Adrenal gland (tissue), 12 donors: ENCODE data around the gene EIF2S3. TPM values are rescaled to one million over a fixed set of nuclear protein-coding genes. Genes with fewer than 3 reads are reported as not detected.
A peak's percentile ranks its signal among the peaks of the same experiment; 100 is the strongest.

Experiments
- DNase-seq, 7 donors: peaks; one replicate each; pipeline ENCODE4 v3.0.0-alpha.2; 2019 to 2020
- H3K27ac ChIP-seq, 5 donors: fragments of 200-600 bp; sonication (generic) in 4 of 5; 1 replicate in 3 of 5; 2 replicates in 2 of 5; pipeline versions ENCODE4 v1.5.1 to v1.8.0; 2016 to 2020; ENCODE audit warnings: mild to moderate bottlenecking in 1 of 5
- H3K27me3 ChIP-seq: fragments of 200-600 bp; 2 replicates; pipeline ENCODE4 v1.8.0; 2021
- H3K36me3 ChIP-seq, 2 donors: fragments of 200-600 bp; replicated peaks in 1 of 2; 1 replicate in 1 of 2; 2 replicates in 1 of 2; pipeline versions ENCODE4 v1.5.1 to v1.8.0; 2018 to 2022
- H3K4me1 ChIP-seq, 2 donors: fragments of 200-600 bp; replicated peaks in 1 of 2; 1 replicate in 1 of 2; 2 replicates in 1 of 2; pipeline versions ENCODE4 v1.5.1 to v1.8.0; 2018 to 2021
- H3K4me3 ChIP-seq, 4 donors: fragments of 200-600 bp; sonication (generic) in 3 of 4; one replicate each; pipeline ENCODE4 v1.5.1; 2016 to 2018
- H3K9me3 ChIP-seq, 3 donors: fragments of 200-600 bp; sonication (generic) in 1 of 3; replicated peaks in 1 of 3; 1 replicate in 2 of 3; 2 replicates in 1 of 3; pipeline versions ENCODE4 v1.5.1 to v1.8.0; 2016 to 2021
- POLR2A ChIP-seq, 2 donors: fragments of 450-650 bp; IDR thresholded peaks; one replicate each; pipeline ENCODE4 v1.6.1; 2017; ENCODE audit warnings: antibody characterized with exemption in 2 of 2, mild to moderate bottlenecking in 2 of 2, moderate library complexity in 1 of 2
- WGBS, 4 donors: extraction: QIAGEN DNeasy Blood & Tissue Kit in 2 of 4; methylation state at CpG; one replicate each; pipeline versions ENCODE4 v1.1.5 to v1.1.7; 2013 to 2017; 5-methylcytosine and 5-hydroxymethylcytosine counted together
- intact Hi-C, 2 donors: fragments of 100-400 bp; cut with DNase I; formaldehyde crosslinking; loops; one replicate each; pipeline versions ENCODE4 v1.14.1 to v1.15.0; 2022 to 2023
- polyA plus RNA-seq, 3 donors: library from polyadenylated mRNA; stranded (reverse); fragments of 200-250 nt in 2 of 3; fragments of 350-450 nt in 1 of 3; fragmentation: Illumina TruSeq in 1 of 3; extraction: RNeasy Lipid Tissue Mini Kit (QIAGEN cat#74804) in 1 of 3; gene quantifications; one replicate each; pipeline ENCODE4 v1.2.3, GENCODE V29; 2013 to 2014
- total RNA-seq, 9 donors: library from RNA; depleted of rRNA in 4 of 9; stranded (reverse); fragments of >200 nt in 4 of 9; fragments of 120-200 nt in 1 of 9; fragmentation: NEBNext Ultra II Directional in 1 of 9; extraction: Animal tissue kit (Norgen Biotek cat#: 25700) in 1 of 9; gene quantifications; one replicate each; pipeline versions ENCODE4 v1.1.0 to v1.2.4, GENCODE V29; 2013 to 2023
- TF ChIP-seq, protein P1 (sequence below), 6 experiments: fragments of 450-650 bp in 4 of 6; fragments of 200-600 bp in 2 of 6; sonication (generic) in 1 of 6; IDR thresholded peaks; 1 replicate in 5 of 6; 2 replicates in 1 of 6; pipeline versions ENCODE4 v1.5.1 to v1.8.0; 2016 to 2021; ENCODE audit warnings: antibody characterized with exemption in 6 of 6, mild to moderate bottlenecking in 2 of 6, moderate library complexity in 1 of 6
- donor health status: healthy with polysubstance abuse.
- donor health status: Bipolar disorder and iron deficiency.
- donor health status: DM: yes; HTN: yes; CAD: no.
- donor health status: DM: no; HTN: no; CAD: no.
- donor health status: DM: no; HTN: no; CAD: no.
- donor health status: DM: yes; HTN: yes; CAD: no.

Gene EIF2S3
- total and polyA plus RNA-seq, 12 donors, result 49.1 to 185 (median 108) TPM

DNA sequence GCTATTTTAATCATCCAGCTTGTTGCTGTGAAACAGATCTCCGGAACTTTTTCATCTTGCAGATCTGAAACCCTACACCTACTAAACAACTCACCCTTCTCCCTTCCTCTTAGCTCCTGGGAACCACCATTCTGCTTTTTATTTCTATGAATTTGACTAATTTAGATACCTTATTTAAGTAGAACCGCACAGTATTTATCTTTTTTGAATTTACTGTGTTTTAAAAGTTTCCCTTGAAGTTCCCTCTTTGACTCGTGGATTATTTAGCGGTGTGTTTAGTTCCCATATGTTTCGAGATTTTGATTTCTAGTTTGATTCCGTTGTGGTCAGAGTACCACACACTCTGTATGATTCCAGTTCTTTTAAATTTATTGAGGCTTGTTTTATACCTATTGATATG, 44.6 kb downstream of the EIF2S3 start:
- no peak overlapping the region for H3K4me3 ChIP-seq
- peaks cover 0 to 5% of the 10 kb centered on the region in 2 donors for H3K4me1 ChIP-seq
- no peak for DNase-seq
- no peaks in the 10 kb centered on the region for H3K36me3 ChIP-seq
- peaks cover 5% of the 10 kb centered on the region for H3K27me3 ChIP-seq
- no peak for TF ChIP-seq POLR2A (IDR thresholded peaks at IDR 0.05)
- TF ChIP-seq, protein P1, sequence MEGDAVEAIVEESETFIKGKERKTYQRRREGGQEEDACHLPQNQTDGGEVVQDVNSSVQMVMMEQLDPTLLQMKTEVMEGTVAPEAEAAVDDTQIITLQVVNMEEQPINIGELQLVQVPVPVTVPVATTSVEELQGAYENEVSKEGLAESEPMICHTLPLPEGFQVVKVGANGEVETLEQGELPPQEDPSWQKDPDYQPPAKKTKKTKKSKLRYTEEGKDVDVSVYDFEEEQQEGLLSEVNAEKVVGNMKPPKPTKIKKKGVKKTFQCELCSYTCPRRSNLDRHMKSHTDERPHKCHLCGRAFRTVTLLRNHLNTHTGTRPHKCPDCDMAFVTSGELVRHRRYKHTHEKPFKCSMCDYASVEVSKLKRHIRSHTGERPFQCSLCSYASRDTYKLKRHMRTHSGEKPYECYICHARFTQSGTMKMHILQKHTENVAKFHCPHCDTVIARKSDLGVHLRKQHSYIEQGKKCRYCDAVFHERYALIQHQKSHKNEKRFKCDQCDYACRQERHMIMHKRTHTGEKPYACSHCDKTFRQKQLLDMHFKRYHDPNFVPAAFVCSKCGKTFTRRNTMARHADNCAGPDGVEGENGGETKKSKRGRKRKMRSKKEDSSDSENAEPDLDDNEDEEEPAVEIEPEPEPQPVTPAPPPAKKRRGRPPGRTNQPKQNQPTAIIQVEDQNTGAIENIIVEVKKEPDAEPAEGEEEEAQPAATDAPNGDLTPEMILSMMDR (IDR thresholded peaks at IDR 0.05), result no peak
- no peak overlapping the region for H3K27ac ChIP-seq
- intact Hi-C loops, result no loop called here
- 82 to 91% (median 83%) methylated on average over 6 of the region's 6 CpGs for WGBS, 4 donors
- H3K9me3 ChIP-seq, result no peaks in the 10 kb centered on the region

DNA sequence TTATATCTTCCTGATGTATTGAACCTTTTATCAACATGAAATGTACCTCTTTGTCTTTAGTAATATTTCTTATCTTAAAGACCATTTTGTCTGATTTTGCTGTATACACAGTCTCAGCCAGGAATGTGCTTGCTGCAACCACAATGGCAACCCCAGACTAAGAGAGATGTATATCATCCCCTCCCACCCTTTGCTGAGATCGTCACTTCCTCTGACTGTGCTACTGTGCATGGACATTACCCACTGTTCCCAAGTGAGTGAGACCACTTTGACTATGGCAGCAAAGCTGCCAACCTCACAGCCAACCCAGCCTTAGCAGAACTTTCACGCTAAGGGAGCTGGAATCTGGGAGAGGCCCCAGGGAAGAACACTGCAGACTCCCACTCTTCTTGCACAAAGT, 46.0 kb downstream of the EIF2S3 start:
- Histone ChIP-seq H3K27ac (no peak overlapping the region), H3K4me3 (no peak overlapping the region), H3K9me3 (no peaks in the 10 kb centered on the region), H3K4me1 (peaks cover 0 to 5% of the 10 kb centered on the region in 2 donors), H3K36me3 (no peaks in the 10 kb centered on the region), H3K27me3 (peaks cover 5% of the 10 kb centered on the region)
- TF ChIP-seq POLR2A (IDR thresholded peaks at IDR 0.05), result no peak
- TF ChIP-seq, protein P1 (IDR thresholded peaks at IDR 0.05), result no peak
- WGBS, 4 donors, result 53 to 78% (median 66%) methylated on average over 2 of the region's 2 CpGs
- intact Hi-C loops, result no loop called here
- DNase-seq, result no peak

DNA sequence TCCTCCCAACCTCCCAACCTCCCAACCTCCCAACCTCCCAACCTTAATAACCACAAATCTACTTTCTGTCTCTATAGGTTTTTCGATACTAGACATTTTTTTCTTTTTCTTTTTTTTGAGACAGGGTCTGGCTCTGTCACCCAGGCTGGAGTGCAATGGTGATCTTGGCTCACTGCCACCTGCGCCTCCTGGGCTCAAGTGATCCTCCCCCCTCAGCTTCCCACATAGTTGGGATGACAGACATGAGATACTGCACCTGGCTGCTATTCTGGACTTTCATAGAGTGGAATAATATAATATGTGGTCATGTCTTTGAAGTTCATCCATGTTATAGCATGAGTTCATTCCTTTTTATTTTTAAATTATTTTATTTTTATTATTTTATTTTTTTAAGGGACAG, 55.3 kb downstream of the EIF2S3 start:
- H3K36me3 ChIP-seq, result no peaks in the 10 kb centered on the region
- no peak overlapping the region for H3K27ac ChIP-seq
- H3K9me3 ChIP-seq, result no peaks in the 10 kb centered on the region
- H3K4me3 ChIP-seq, result no peak overlapping the region
- peaks cover 0 to 3% of the 10 kb centered on the region in 2 donors for H3K4me1 ChIP-seq
- TF ChIP-seq POLR2A (IDR thresholded peaks at IDR 0.05), result no peak
- peaks cover 4% of the 10 kb centered on the region for H3K27me3 ChIP-seq
- 56 to 85% (median 61%) methylated on average over 2 of the region's 2 CpGs for WGBS, 4 donors
- DNase-seq, result no peak
- intact Hi-C loops, result no loop called here

DNA sequence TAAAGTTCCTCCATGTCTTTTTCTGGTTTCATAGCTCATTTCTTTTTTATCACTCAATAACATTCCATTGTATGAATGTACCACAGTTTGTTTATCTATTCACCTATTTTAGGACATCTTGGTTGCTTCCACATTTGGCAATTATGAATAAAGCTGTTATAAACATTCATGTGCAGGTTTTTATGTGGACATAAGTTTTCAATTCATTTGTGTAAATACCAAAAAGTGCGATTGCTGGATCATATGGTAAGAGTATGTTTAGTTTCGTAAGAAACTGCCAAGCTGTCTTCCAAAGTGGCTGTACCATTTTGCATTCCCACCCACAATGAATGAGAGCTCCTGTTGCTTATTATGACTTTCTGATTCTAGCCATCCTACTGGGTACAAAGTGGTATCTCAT, 58.4 kb downstream of the EIF2S3 start:
- Histone ChIP-seq H3K4me3 (no peak overlapping the region), H3K9me3 (no peaks in the 10 kb centered on the region), H3K36me3 (no peaks in the 10 kb centered on the region), H3K27me3 (peaks cover 15% of the 10 kb centered on the region), H3K4me1 (peaks cover 0 to 3% of the 10 kb centered on the region in 2 donors), H3K27ac (no peak overlapping the region)
- intact Hi-C loops, result no loop called here
- 90 to 96% (median 92%) methylated on average over 2 of the region's 2 CpGs for WGBS, 4 donors
- DNase-seq, result no peak
- no peak for TF ChIP-seq POLR2A (IDR thresholded peaks at IDR 0.05)
- TF ChIP-seq, protein P1 (IDR thresholded peaks at IDR 0.05), result no peak

DNA sequence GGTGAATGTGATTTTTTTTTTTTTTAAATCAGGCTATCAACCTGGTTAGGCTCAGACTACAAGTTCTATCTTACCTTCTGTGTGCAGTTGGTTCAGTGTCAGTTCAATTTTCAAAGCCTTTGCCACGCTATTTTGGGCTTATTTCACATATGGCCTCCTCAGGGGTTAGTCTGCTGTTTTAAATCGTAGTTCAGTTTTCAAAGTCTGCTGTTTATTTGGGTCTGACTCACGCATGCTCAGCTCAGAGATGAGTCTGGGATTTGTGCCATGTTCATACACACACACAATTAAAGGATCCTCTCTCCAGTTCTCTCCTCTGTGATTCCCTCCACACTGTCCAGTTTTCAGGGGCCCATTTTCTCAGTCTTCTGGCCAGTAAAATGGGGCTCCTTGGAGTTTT, 62.5 kb downstream of the EIF2S3 start:
- WGBS, 4 donors, result 24 to 34% (median 26%) methylated on average over 3 of the region's 3 CpGs
- Histone ChIP-seq H3K4me1 (no peaks in the 10 kb centered on the region), H3K27ac (peak overlapping the region in 1 of 5 donors; percentile 43), H3K36me3 (no peaks in the 10 kb centered on the region), H3K27me3 (peaks cover 20% of the 10 kb centered on the region), H3K4me3 (no peak overlapping the region), H3K9me3 (no peaks in the 10 kb centered on the region)
- TF ChIP-seq, protein P1 (IDR thresholded peaks at IDR 0.05), result no peak
- TF ChIP-seq POLR2A (IDR thresholded peaks at IDR 0.05), result no peak
- intact Hi-C loops, result no loop called here
- peak; percentile 24 to 56 (median 39) for DNase-seq
